ENCODE data around the gene INPP5A. TPM values are rescaled to one million over a fixed set of nuclear protein-coding genes. Genes with fewer than 3 reads are reported as not detected.

INPP5A gene
- total and polyA plus RNA-seq, 9 of the 15 experiments (the other 6 are each of a cell fraction or from before 2014, with no cell fraction given): 0.66 to 11.6 (median 7.7) TPM

GRCh38 chr10:132518572-132519381 is 18.8 kb upstream of the INPP5A start (continued):
- no peak for TF ChIP-seq ARID4B (CRISPR knock-in tag; IDR thresholded peaks at IDR 0.05)
- TF ChIP-seq, protein P1, sequence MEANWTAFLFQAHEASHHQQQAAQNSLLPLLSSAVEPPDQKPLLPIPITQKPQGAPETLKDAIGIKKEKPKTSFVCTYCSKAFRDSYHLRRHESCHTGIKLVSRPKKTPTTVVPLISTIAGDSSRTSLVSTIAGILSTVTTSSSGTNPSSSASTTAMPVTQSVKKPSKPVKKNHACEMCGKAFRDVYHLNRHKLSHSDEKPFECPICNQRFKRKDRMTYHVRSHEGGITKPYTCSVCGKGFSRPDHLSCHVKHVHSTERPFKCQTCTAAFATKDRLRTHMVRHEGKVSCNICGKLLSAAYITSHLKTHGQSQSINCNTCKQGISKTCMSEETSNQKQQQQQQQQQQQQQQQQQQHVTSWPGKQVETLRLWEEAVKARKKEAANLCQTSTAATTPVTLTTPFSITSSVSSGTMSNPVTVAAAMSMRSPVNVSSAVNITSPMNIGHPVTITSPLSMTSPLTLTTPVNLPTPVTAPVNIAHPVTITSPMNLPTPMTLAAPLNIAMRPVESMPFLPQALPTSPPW (CRISPR knock-in tag; IDR thresholded peaks at IDR 0.05): peak; percentile 41; the same call in 1 of the 2 replicates
- TF ChIP-seq, protein P2, sequence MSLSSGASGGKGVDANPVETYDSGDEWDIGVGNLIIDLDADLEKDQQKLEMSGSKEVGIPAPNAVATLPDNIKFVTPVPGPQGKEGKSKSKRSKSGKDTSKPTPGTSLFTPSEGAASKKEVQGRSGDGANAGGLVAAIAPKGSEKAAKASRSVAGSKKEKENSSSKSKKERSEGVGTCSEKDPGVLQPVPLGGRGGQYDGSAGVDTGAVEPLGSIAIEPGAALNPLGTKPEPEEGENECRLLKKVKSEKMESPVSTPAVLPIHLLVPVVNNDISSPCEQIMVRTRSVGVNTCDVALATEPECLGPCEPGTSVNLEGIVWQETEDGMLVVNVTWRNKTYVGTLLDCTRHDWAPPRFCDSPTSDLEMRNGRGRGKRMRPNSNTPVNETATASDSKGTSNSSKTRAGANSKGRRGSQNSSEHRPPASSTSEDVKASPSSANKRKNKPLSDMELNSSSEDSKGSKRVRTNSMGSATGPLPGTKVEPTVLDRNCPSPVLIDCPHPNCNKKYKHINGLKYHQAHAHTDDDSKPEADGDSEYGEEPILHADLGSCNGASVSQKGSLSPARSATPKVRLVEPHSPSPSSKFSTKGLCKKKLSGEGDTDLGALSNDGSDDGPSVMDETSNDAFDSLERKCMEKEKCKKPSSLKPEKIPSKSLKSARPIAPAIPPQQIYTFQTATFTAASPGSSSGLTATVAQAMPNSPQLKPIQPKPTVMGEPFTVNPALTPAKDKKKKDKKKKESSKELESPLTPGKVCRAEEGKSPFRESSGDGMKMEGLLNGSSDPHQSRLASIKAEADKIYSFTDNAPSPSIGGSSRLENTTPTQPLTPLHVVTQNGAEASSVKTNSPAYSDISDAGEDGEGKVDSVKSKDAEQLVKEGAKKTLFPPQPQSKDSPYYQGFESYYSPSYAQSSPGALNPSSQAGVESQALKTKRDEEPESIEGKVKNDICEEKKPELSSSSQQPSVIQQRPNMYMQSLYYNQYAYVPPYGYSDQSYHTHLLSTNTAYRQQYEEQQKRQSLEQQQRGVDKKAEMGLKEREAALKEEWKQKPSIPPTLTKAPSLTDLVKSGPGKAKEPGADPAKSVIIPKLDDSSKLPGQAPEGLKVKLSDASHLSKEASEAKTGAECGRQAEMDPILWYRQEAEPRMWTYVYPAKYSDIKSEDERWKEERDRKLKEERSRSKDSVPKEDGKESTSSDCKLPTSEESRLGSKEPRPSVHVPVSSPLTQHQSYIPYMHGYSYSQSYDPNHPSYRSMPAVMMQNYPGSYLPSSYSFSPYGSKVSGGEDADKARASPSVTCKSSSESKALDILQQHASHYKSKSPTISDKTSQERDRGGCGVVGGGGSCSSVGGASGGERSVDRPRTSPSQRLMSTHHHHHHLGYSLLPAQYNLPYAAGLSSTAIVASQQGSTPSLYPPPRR (CRISPR knock-in tag; IDR thresholded peaks at IDR 0.05; ENCODE audit: borderline replicate concordance): no peak
- no peak for TF ChIP-seq XRCC4 (IDR thresholded peaks at IDR 0.05; ENCODE audit: extremely low read depth, insufficient read depth, insufficient read length)
- TF ChIP-seq ZNF239 (CRISPR knock-in tag; IDR thresholded peaks at IDR 0.05): no peak
- TF ChIP-seq E2F1 (CRISPR knock-in tag; IDR thresholded peaks at IDR 0.05): no peak
- no peak for TF ChIP-seq NR3C1 (CRISPR knock-in tag; IDR thresholded peaks at IDR 0.05)
- TF ChIP-seq FOXJ3 (CRISPR knock-in tag; IDR thresholded peaks at IDR 0.05): no peak
- no peak for TF ChIP-seq ZNF644 (tag; IDR thresholded peaks at IDR 0.05; ENCODE audit: low read depth)
- TF ChIP-seq ATF1 (CRISPR knock-in tag; IDR thresholded peaks at IDR 0.05): no peak
- no peak for TF ChIP-seq ATF1 (tag; IDR thresholded peaks at IDR 0.05)
- peak; percentile 52; the same call in 1 of the 2 replicates for TF ChIP-seq ZFX (CRISPR knock-in tag; IDR thresholded peaks at IDR 0.05)
- TF ChIP-seq RBM22 (IDR thresholded peaks at IDR 0.05; ENCODE audit: low read depth, low read length, poor library complexity, severe bottlenecking): no peak
- TF ChIP-seq POLR2AphosphoS2 (IDR thresholded peaks at IDR 0.05; ENCODE audit: low read length): no peak

Measured in K562 (cell line).